SK-N-MC (cell line): ENCODE results near the gene RBM3.

Experiments used
- EZH2 ChIP-seq: fragments of 200-600 bp; sonication (generic); IDR thresholded peaks from one replicate; pipeline ENCODE4 v1.6.1; 2017; ENCODE audit warnings: antibody characterized with exemption
- POLR2AphosphoS5 ChIP-seq: IDR thresholded peaks from 2 replicates; pipeline ENCODE4 v1.6.1; 2012; ENCODE audit warnings: mild to moderate bottlenecking, low read depth, low read length, borderline replicate concordance

GRCh38 chrX:48616576-48616975 lies 42.3 kb downstream of the RBM3 start:
- TF ChIP-seq EZH2 (no peak), POLR2AphosphoS5 (no peak)
